Measurements from ENCODE around the gene HACD4.
"Not testable (repeated sequence)": the region's sequence is repeated elsewhere in the genome, so short reads cannot be mapped to it uniquely, and the experiment has no call there.

The HACD4 gene

DNA sequence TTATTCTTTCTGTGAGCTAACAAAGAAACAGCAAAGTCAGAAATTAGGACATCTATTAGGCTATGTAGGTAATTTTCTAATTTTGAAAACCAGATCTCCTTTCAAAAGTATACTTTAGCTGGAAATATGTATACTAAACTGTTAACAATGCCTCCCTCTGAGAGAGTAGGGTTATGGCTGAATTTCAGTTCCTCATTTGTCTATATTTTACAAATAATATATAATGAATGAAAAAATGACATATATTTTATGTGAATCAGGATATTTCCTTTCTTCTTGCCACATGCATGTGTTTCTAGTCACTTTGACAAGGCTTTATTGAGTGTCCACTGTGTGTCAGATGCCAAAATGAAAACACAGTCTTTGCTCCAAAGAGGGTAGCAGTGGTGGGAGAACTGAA, 15.4 kb downstream of the HACD4 start:
- no peak for DNase-seq

DNA sequence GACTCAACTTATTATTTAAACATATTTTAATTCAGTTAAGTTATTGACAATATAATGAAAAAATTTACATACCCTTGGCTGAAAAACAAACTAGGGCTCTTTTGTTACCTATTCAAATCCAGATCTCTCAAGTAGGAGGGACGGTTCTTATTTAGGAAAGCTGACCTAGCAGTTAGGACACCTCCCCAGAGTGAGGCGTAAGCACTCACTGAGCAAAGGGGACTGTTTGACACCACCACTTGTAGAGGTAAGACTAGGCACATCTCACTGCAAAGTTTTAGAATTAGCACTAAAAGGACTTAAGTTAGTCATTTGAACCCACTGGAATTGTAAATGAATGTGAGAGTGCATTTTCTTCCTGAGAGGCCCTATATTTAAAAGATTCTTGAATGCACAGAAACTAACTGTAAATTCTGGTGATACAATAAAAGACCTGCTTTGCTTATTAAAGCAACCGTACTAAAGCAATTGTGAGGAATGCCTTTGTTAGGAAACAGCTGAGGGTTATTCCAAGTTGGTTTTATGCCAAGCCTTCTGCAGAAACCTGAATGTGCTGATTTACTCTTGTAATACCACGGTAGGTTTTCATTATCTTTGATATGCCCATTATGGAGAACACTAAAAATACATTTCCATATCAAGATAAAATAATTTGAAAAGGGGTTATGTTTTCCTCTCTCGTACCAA, 16.2 kb downstream of the HACD4 start:
- no peak for DNase-seq

DNA sequence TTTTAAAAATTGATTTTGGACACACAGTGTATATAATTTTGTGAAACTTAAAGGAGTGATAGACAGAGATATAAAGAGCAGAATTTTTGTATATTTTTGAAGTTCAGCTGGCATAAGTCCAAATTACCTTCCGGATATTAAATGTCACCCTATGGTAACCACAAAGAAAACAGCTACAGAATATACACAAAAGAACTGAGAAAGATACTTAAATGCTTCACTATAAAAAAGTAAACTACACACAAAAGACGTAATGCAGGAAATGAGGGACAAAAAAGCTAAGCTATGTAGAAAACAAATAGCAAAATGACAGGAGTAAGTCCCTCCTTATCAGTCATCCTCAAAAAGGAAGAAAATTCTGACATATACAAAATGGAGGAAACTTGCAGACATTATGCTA, 29.4 kb downstream of the HACD4 start:
- DNase-seq = no peak

GRCh38 chr9:21001581-21001980, 29.9 kb downstream of the HACD4 start:
- DNase-seq = no peak

DNA sequence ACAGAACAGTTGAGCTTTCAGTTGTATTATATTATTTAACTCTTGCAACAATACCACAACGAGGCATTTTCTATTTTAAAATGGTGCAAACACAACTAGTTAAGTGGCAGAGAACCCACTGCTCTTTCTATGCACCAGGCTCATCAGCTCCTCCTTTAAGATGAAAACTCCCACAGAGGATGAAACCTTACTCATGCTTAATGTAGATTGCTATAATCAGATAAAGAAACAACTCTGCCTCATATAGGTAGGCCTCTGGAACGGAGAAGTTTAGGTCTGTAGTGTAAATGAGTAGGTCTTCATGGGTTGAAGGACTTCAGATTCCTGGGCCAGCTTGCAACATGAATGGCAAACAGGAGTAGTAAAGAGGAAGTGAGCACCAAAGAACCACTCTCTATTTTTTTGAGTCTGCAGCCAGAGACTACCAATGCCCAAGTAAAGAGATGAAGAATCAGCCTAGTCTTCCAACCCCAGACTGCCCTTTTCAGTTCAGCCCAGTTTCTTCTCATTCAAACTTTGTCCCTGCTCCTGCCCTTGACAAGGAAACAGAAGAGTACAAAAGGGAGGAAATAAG, 33.9 kb downstream of the HACD4 start:
- no peak for DNase-seq

GRCh38 chr9:20996809-20997208, 34.6 kb downstream of the HACD4 start:
- DNase-seq = no peak

DNA sequence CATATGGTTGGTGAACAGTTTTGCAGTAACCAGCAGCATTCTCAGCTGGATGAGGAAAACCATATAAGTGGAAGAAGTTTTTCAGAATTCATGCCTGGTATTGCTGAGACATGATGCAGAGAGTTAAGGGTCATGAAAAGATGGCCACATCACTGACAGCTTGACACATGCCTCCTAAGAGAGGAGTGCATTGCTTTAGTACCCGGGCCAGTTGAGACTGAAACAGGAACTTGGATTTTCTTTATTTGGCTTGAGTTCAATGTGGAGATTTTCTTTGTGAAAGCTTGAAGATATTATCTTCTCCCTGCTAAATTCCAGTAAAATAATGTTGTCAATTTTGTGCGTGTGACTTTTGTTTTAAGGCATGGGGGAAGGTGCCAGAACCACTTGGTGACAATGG, 35.8 kb downstream of the HACD4 start:
- DNase-seq = no peak

DNA sequence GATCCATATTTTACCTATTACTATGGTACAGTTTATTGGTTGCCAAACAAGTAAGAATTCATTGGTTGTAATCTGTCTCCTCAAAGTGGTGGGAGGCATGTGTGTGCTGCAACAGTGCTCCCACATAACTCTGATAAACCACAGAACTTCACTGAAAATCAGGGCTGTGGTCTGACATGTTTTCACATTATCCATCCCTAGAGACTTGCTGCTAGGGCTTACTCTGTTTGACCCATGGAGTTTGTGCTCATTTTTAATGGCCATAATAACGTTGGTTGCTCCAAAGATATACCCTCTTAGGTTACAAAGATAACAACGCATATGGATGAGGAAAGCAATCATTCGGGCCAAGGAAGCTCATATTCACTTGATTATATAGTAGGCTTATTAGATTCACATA, 37.0 kb downstream of the HACD4 start:
- DNase-seq = no peak

- DNase-seq = no peak
These were observed 40.6 kb downstream of the HACD4 start for GRCh38 chr9:20990867-20991266.

DNA sequence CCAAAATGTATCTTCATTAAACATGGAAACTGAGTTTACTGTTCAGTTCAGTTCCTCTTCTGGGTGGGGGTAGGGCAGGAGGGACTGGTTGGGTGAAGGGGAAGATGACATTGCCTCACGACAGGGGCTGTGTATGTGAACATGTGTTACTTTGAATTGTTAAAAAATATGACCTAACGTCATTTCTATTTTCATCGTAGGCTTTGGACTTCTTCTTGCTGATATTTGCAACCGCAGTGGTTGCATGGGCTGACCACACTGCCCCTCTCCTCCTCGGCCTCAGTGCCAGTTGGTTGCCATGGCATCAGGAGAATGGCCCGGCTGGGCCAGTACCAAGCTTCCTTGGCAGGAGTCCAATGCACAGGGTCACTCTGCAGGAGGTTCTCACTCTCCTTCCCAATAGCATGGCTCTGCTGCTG, 41.5 kb downstream of the HACD4 start:
- peak; percentile 56 for DNase-seq

- no peak for DNase-seq
These were observed 42.6 kb downstream of the HACD4 start for GRCh38 chr9:20988671-20989315.

GRCh38 chr9:20988061-20988460, 43.4 kb downstream of the HACD4 start:
- DNase-seq = no peak

DNA sequence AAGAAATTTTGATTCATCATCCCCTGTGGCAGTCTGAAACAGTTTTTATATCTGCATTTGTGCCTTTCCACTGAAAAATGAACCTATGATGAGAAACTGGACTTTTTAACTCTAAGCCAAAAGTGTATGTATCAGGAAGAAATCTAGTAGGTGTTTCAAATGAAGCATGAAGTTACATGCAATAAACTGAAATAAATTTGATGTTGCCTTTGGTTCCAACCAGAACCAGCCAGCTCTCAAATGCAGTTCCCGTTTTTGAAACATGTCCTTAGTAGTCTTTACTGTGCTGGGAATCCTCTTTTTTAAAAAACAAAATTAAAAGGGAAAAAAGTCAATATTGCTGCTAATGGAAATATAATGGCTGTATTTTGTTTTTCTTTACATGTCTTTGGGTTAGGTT, 43.9 kb downstream of the HACD4 start:
- no peak for DNase-seq

GRCh38 chr9:20985851-20986600, 45.4 kb downstream of the HACD4 start:
- no peak for DNase-seq

- no peak for DNase-seq
These were observed 46.9 kb downstream of the HACD4 start for GRCh38 chr9:20984506-20984905.

DNA sequence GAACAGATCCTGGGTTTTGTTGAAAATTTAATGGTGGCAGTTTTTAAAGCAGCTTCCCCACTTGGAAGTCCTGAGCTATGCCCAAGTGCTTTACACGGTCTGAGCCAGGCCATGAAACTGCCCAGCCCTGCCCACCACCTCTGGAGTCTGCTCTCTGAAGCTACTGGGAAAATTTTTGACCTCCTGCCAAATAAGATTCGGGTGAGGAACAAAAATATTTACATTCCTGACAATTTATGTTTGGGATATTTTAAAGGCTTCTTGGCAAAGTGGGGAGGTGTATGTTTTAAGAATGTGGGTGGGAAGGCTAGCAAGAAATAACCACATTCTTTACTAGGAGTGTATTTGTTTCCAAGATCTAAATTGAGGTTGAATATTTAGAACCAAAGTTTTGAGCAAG, 50.0 kb downstream of the HACD4 start:
- no peak for DNase-seq

DNA sequence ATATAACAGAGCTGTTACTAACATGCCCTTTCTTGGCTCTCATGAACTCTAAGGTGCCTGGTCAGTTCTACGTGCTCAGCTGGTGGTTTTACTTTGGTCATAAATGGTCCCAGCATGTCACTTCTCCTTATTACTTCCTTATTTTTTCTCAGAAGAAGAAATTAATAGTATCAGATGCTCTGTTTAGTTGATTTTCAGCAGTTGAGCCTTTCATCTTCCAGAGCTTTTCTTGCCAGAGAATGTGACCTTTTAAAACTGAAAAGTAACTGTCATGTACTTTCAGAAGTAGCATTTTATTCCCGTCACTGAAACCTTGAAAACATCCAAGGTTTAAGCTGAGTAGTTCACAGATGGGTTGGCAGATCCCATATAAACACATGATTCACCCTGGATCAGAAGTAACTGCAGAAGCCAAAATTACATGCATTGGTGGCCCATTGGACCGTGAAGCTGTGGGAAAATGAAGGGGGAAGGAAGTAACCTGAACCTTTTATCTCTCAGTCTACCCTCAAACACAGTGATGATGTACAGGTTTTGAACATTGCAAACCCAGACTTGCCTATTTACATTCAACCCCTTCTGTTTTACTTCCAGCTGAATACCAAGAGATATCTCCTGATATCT, 50.5 kb downstream of the HACD4 start:
- DNase-seq = no peak

- DNase-seq = no peak
These were observed 53.2 kb downstream of the HACD4 start for GRCh38 chr9:20978249-20978648.

GRCh38 chr9:20974191-20974938, 57.1 kb downstream of the HACD4 start:
- not testable (repeated sequence) for DNase-seq

- not testable (repeated sequence) for DNase-seq
These were observed 58.0 kb downstream of the HACD4 start for GRCh38 chr9:20973246-20973947.

DNA sequence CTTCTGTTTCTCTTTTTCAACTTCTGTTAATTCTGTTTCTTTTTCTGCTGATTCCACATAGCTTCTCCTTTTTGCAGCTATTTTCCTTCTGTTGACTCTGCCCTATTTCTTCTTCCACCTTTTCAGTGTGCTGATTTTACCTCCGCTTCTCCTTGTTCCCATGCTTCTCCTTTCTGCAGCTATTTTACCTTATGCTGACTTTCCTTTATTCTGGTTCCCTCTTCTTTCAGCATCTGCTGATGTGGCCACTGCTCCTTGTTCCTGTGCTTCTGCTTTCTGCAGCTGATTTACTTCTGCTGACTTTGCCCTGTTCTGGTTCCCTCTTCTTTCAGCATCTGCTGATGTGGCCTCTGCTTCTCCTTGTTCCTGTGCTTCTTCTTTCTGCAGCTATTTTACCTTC, 58.8 kb downstream of the HACD4 start:
- no peak for DNase-seq

Data from NCI-H1092 treated with DMSO at 0.1 percent for 48 hours (cell line).